WERI-Rb-1 (cell line): ENCODE data around the gene SLC11A2.

ENCODE experiments used
- DNase-seq: peaks from one replicate; pipeline ENCODE4 v3.0.0-alpha.2; 2020
- H3K27ac ChIP-seq: fragments of 250-450 bp; sonication (Bioruptor Pico); 2 replicates; pipeline ENCODE4 v1.5.1; 2020; ENCODE audit warnings: mild to moderate bottlenecking, moderate library complexity
- H3K27me3 ChIP-seq: fragments of 250-450 bp; sonication (Bioruptor Pico); 2 replicates; pipeline ENCODE4 v1.5.1; 2021; ENCODE audit warnings: mild to moderate bottlenecking, low read depth, moderate library complexity; ENCODE audit not compliant: insufficient read depth, severe bottlenecking
- H3K36me3 ChIP-seq: fragments of 250-450 bp; sonication (Bioruptor Pico); 2 replicates; pipeline ENCODE4 v1.5.1; 2020; ENCODE audit warnings: mild to moderate bottlenecking, moderate library complexity
- H3K4me3 ChIP-seq: 2 replicates; pipeline ENCODE4 v1.5.1; 2011; ENCODE audit warnings: low read depth, mild to moderate bottlenecking, control low read depth, low read length
- H3K9me3 ChIP-seq: fragments of 250-450 bp; sonication (Bioruptor Pico); 2 replicates; pipeline ENCODE4 v1.5.1; 2021; ENCODE audit warnings: mild to moderate bottlenecking, moderate library complexity; ENCODE audit not compliant: severe bottlenecking
- CTCF ChIP-seq: IDR thresholded peaks from 2 replicates; pipeline ENCODE4 v1.5.1; 2011; ENCODE audit warnings: low read depth, mild to moderate bottlenecking, control low read depth, inconsistent platforms, low read length

SLC11A2 gene

GRCh38 chr12:51033457-51034089 lies 7.4 kb upstream of the SLC11A2 start:
- DNase-seq: no peak
- Histone ChIP-seq H3K36me3 (no peaks in the 10 kb centered on the region), H3K4me3 (no peak overlapping the region), H3K27ac (no peak overlapping the region), H3K9me3 (no peaks in the 10 kb centered on the region), H3K27me3 (no peaks in the 10 kb centered on the region)
- TF ChIP-seq CTCF: no peak

GRCh38 chr12:51033048-51033447 lies 6.9 kb upstream of the SLC11A2 start:
- no peak for DNase-seq
- H3K4me3 ChIP-seq: no peak overlapping the region
- no peaks in the 10 kb centered on the region for H3K36me3 ChIP-seq
- no peaks in the 10 kb centered on the region for H3K27me3 ChIP-seq
- no peak for TF ChIP-seq CTCF
- H3K27ac ChIP-seq: no peak overlapping the region
- H3K9me3 ChIP-seq: no peaks in the 10 kb centered on the region

DNA sequence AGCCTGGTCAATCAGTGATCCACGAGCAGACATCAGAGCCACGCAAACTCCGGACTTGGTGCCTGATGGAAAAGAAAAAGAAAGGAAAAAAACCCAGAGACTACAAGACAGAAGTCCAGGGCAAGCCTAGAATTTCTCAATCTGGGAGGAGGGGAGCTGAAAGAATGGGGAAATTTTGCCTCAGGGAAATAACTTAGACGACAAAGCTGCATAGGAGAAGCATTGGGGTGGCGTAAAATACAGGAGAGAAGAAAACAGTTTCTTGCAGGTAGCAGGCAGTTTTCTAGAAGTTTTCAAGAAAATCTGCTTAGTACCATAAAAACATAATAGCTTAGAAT lies 2.6 kb upstream of the SLC11A2 start:
- no peak overlapping the region for H3K27ac ChIP-seq
- no peak overlapping the region for H3K4me3 ChIP-seq
- no peak for TF ChIP-seq CTCF
- no peak for DNase-seq
- no peaks in the 10 kb centered on the region; the same call in 1 of the 2 replicates for H3K36me3 ChIP-seq
- no peaks in the 10 kb centered on the region for H3K9me3 ChIP-seq
- no peaks in the 10 kb centered on the region for H3K27me3 ChIP-seq

DNA sequence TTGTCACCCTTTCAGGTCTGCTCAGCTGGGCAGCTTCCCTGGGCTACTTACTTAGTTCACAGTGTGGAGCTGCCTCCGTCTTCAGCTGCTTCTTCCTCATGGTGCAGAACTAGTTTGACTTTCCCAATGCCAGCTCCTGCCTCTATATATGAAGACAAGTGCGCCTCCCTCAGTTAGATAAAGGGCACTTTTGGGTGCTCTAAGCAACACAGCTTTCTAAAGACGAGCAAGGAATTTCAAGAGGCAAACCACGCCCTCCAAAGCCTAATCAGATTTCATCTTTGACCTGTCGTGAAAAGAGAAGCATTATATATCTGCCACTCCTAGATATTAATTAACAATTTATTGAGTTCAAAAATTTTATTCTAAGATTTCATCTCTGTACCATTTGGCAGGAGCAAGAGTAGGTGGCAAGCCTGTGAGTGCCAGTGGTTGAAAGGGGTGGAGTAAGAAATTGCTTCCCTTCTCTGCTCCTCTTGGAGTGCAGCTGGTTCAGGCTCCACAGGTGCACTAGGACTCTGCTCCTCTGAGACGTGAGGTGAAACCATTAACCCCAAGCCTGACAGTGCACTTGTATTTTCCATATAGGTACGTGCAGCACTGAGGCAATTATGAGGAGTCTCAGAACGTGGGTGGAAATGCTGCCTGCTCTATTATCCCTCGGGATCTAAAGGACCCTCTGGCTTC lies 2.1 kb upstream of the SLC11A2 start:
- DNase-seq: peak; percentile 44
- no peak overlapping the region for H3K27ac ChIP-seq
- TF ChIP-seq CTCF: peak; percentile 52; the same call in 1 of the 2 replicates
- H3K9me3 ChIP-seq: no peaks in the 10 kb centered on the region
- no peaks in the 10 kb centered on the region for H3K27me3 ChIP-seq
- H3K4me3 ChIP-seq: no peak overlapping the region
- H3K36me3 ChIP-seq: no peaks in the 10 kb centered on the region; the same call in 1 of the 2 replicates

- no peak for TF ChIP-seq CTCF
- Histone ChIP-seq H3K27me3 (no peaks in the 10 kb centered on the region), H3K27ac (no peak overlapping the region)
Observed at GRCh38 chr12:51027342-51027835, 1.2 kb upstream of the SLC11A2 start.

More at GRCh38 chr12:51027342-51027835, 1.2 kb upstream of the SLC11A2 start:
- H3K9me3 ChIP-seq: no peaks in the 10 kb centered on the region
- DNase-seq: no peak
- H3K4me3 ChIP-seq: no peak overlapping the region
- H3K36me3 ChIP-seq: no peaks in the 10 kb centered on the region; the same call in 1 of the 2 replicates
